ENCODE measurements around the gene ACOX1. TPM values are rescaled to one million over a fixed set of nuclear protein-coding genes. Genes with fewer than 3 reads are reported as not detected.
A peak's percentile ranks its signal among the peaks of the same experiment; 100 is the strongest.

ACOX1 gene
- total and polyA plus RNA-seq, 2 donors from 2014 or later = 24.7 to 60.6 TPM

DNA sequence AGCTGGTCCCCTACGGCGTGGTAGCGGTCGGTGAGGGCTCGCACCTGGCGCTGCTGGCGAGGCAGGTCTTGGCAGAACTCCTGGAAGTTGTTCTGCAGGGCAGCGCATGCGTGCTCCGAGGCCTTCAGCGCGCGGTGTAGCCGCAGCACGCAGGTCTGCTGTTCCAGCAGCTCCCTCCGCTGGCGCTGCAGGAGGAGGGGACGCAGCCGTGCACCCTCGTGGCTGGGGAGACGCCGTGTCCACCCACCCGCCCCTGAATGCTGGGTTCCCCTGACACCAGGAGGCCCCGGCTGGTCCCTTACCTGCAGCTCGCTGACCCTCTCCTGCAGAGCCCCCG lies 35.9 kb upstream of the ACOX1 start:
- intact Hi-C loops (cut with DNase I) = loop anchor here (10.0 kb wide), 1 partner anchor 270 kb away; no protein-coding TSS in a partner anchor

DNA sequence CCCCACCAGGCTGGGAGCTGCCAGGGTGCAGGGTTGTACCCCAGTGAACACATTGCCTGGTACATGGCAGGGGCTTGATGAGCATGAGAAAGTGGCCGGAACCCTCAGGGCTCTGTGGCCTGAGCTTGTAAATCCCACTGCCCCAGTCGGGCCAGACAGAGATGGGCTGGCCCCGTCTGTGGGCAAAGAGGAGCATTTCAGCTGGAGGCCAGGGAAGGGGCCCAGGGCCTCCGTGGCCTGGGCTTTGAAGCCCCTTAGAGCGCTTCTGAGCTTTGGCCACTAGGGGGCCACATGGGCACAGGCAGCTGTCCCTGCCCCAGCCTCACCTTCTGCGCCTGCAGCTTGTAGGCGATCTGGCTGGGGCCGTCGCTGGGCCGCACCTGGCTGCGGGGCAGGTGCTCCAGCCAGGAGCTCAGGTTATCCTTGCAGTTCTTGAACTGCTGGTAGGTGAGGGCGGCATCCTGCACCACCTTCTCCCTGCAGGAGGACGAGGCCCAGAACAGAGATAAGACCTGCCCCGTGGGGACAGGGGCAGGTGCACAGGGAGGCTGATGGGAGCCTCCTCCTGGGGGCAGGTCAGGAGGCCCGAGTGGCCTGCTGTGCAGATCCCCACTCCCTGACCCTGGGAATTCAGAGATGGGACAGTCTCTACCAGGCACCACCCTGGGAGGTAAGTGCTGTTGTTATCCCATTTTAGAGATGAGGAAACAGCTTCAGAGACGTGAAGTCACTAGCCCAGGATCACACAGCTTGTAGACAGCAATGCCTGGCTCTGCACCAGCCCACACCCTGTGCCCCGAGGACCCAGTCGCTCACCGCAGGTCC lies 35.3 kb upstream of the ACOX1 start:
- intact Hi-C loops (cut with DNase I) = loop anchor here (10.0 kb wide), 1 partner anchor 270 kb away; no protein-coding TSS in a partner anchor
- no peak for FAIRE-seq

More for the DNA sequence above, 35.9 kb upstream of the ACOX1 start:
- Histone ChIP-seq H3K27me3 (ENCODE audit: control insufficient read depth, insufficient read depth, low read length) (no peaks in the 10 kb centered on the region), H3K27ac (ENCODE audit: low read depth in 2 of 2, low read length in 2 of 2) (no peak overlapping the region), H3K4me3 (ENCODE audit: low read length in 3 of 3) (no peak overlapping the region), H3K36me3 (ENCODE audit: control insufficient read depth in 2 of 3, insufficient read depth in 3 of 3, low read length in 3 of 3) (peaks cover 0 to 4% (median under 1%) of the 10 kb centered on the region in 3 donors), H3K4me1 (ENCODE audit: control insufficient read depth in 2 of 3, insufficient read depth in 2 of 3, low read depth in 1 of 3, low read length in 3 of 3) (no peaks in the 10 kb centered on the region), H3K9ac (ENCODE audit: low read length in 3 of 3) (no peak overlapping the region), H3K9me3 (ENCODE audit: control insufficient read depth in 2 of 3, insufficient read depth in 1 of 3, low read length in 3 of 3) (no peaks in the 10 kb centered on the region)
- FAIRE-seq (no peak), DNase-seq (no peak)
- TF ChIP-seq, protein P1, sequence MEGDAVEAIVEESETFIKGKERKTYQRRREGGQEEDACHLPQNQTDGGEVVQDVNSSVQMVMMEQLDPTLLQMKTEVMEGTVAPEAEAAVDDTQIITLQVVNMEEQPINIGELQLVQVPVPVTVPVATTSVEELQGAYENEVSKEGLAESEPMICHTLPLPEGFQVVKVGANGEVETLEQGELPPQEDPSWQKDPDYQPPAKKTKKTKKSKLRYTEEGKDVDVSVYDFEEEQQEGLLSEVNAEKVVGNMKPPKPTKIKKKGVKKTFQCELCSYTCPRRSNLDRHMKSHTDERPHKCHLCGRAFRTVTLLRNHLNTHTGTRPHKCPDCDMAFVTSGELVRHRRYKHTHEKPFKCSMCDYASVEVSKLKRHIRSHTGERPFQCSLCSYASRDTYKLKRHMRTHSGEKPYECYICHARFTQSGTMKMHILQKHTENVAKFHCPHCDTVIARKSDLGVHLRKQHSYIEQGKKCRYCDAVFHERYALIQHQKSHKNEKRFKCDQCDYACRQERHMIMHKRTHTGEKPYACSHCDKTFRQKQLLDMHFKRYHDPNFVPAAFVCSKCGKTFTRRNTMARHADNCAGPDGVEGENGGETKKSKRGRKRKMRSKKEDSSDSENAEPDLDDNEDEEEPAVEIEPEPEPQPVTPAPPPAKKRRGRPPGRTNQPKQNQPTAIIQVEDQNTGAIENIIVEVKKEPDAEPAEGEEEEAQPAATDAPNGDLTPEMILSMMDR (IDR thresholded peaks at IDR 0.05; ENCODE audit: borderline replicate concordance, extremely low read depth, insufficient read depth) = no peak

DNA sequence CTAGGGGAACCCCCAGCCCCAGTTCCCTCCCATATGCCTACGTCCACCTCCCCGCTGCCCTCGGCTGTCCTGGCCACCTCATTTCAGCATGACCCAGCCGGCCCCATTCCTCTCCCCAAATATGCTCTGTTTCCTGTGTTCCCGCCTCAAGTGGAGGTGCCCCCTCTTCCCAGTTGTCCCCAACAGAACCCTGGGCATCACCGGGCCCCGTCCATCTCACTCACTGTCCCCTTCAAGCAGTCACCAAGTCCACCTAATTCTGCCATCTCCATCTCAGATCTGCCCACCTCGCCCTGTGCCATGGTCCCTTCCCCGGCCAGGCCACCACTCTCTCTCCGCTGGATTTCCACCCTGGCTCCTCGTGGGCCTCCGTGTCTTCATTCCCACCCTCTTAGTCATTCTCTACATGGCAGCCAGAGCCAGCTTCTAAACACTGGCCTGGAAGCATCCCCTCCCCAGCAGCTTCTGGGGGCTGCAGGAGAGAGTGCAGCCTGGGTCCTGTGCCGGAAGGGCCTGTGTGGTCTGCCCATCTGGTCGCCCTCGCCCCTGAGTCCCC lies 34.5 kb upstream of the ACOX1 start:
- Histone ChIP-seq H3K36me3 (ENCODE audit: control insufficient read depth in 2 of 3, insufficient read depth in 3 of 3, low read length in 3 of 3) (peaks cover 0 to 7% (median 4%) of the 10 kb centered on the region in 3 donors), H3K9ac (ENCODE audit: low read length in 3 of 3) (no peak overlapping the region), H3K27ac (ENCODE audit: low read depth in 2 of 2, low read length in 2 of 2) (no peak overlapping the region), H3K27me3 (ENCODE audit: control insufficient read depth, insufficient read depth, low read length) (no peaks in the 10 kb centered on the region), H3K9me3 (ENCODE audit: control insufficient read depth in 2 of 3, insufficient read depth in 1 of 3, low read length in 3 of 3) (no peaks in the 10 kb centered on the region), H3K4me1 (ENCODE audit: control insufficient read depth in 2 of 3, insufficient read depth in 2 of 3, low read depth in 1 of 3, low read length in 3 of 3) (no peaks in the 10 kb centered on the region), H3K4me3 (ENCODE audit: low read length in 3 of 3) (no peak overlapping the region)
- FAIRE-seq (no peak), DNase-seq (no peak)
- intact Hi-C loops (cut with DNase I) = loop anchor here (10.0 kb wide), 1 partner anchor 271 kb away; no protein-coding TSS in a partner anchor
- TF ChIP-seq, protein P1 (IDR thresholded peaks at IDR 0.05; ENCODE audit: borderline replicate concordance, extremely low read depth, insufficient read depth) = no peak

More for the DNA sequence above, 35.3 kb upstream of the ACOX1 start:
- Histone ChIP-seq H3K36me3 (ENCODE audit: control insufficient read depth in 2 of 3, insufficient read depth in 3 of 3, low read length in 3 of 3) (peaks cover 0 to 6% (median 4%) of the 10 kb centered on the region in 3 donors), H3K27me3 (ENCODE audit: control insufficient read depth, insufficient read depth, low read length) (no peaks in the 10 kb centered on the region), H3K4me3 (ENCODE audit: low read length in 3 of 3) (no peak overlapping the region), H3K9ac (ENCODE audit: low read length in 3 of 3) (no peak overlapping the region), H3K9me3 (ENCODE audit: control insufficient read depth in 2 of 3, insufficient read depth in 1 of 3, low read length in 3 of 3) (no peaks in the 10 kb centered on the region), H3K27ac (ENCODE audit: low read depth in 2 of 2, low read length in 2 of 2) (no peak overlapping the region), H3K4me1 (ENCODE audit: control insufficient read depth in 2 of 3, insufficient read depth in 2 of 3, low read depth in 1 of 3, low read length in 3 of 3) (no peaks in the 10 kb centered on the region)
- TF ChIP-seq, protein P1 (IDR thresholded peaks at IDR 0.05; ENCODE audit: borderline replicate concordance, extremely low read depth, insufficient read depth) = peak; percentile 95
- DNase-seq = peak; percentile 86 to 90 (median 88)
